Measurements from ENCODE around the gene TWIST1. TPM values are rescaled to one million over a fixed set of nuclear protein-coding genes. Genes with fewer than 3 reads are reported as not detected.

TWIST1 gene
- polyA plus RNA-seq, 1 of the 3 experiments (the other 2 are of a cell fraction) = 170 TPM

DNA sequence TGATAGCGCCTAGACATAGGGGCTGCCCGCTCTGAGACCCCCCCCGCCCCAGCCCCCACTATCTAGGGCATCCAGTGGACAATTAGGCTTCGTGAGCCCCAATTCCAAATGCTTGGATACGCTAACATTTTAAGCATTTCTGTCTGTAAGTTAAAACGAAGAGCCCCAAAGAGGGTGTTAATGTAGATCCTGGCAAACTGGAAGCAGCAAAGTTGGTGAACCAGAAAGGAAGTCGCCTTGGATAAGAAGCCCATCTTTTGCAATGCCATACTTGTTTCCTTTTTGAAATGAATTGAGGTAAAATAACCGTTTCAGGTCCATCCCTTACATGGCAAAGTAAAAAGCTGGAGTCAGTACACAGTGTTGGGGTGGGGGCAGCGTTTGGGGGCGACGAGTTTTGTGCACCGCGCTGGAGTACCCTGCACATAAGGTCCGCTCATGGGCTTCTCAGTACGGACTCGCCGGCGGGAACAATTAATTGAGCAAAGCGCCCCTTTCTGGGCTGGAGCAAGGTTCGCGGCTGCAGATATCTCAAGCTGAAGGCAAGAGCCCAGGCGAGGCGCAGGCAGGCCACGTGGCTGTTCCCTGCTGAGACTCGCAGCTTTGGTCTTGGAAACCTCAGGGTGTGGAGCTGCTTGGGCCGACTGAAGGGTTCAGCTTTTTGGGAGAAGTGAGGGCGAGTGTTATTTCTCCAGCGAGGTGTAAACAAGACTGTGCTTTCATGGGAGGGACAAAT is 1.4 kb upstream of the TWIST1 start:
- Histone ChIP-seq H3K36me3 (replicated peaks in 1 of 2; ENCODE audit: control insufficient read depth in 1 of 2, insufficient read depth in 2 of 2, low read length in 1 of 2) (peaks cover 23 to 26% of the 10 kb centered on the region in 2 experiments), H3F3A (replicated peaks; ENCODE audit: insufficient read depth) (peaks cover 40% of the 10 kb centered on the region), H4K20me1 (ENCODE audit: insufficient read depth) (peaks cover 30% of the 10 kb centered on the region), H3K4me1 (ENCODE audit: control insufficient read depth in 1 of 2, insufficient read depth in 2 of 2, low read depth in 1 of 2, low read length in 1 of 2) (peaks cover 7 to 34% of the 10 kb centered on the region in 2 experiments; a peak in 3 of 4 replicates), H3K9me3 (no peaks in the 10 kb centered on the region), H3K9ac (peak overlapping the region; percentile 82), H3K4me3 (ENCODE audit: low read depth in 2 of 2, low read length in 1 of 2) (peak overlapping the region; percentile 92 to 100), H3K27me3 (ENCODE audit: insufficient read depth) (no peaks in the 10 kb centered on the region), H3K4me2 (peak overlapping the region; percentile 94), H3K27ac (ENCODE audit: low read depth in 2 of 2, low read length in 1 of 2) (peak overlapping the region; percentile 96 to 100), H2AFZ (ENCODE audit: low read depth) (peak overlapping the region; percentile 67), H3K79me2 (ENCODE audit: insufficient read depth) (peaks cover 62% of the 10 kb centered on the region), H3K9me2 (no peaks in the 10 kb centered on the region)
- no peak for TF ChIP-seq FOXM1 (IDR thresholded peaks at IDR 0.05; ENCODE audit: low read depth)
- TF ChIP-seq ELF1 (IDR thresholded peaks at IDR 0.05) = no peak
- TF ChIP-seq JUND (IDR thresholded peaks at IDR 0.05) = no peak
- TF ChIP-seq EZH2phosphoT487 (IDR thresholded peaks at IDR 0.05; ENCODE audit: borderline replicate concordance, low read depth) = no peak
- no peak for TF ChIP-seq NFIC (IDR thresholded peaks at IDR 0.05; ENCODE audit: borderline replicate concordance)
- no peak for TF ChIP-seq CHD2 (IDR thresholded peaks at IDR 0.05; ENCODE audit: low read length, partially characterized antibody)
- 0 out of 2 replicates have a peak, but pooled peaks have one; percentile 15 for TF ChIP-seq RCOR1 (IDR thresholded peaks at IDR 0.05; ENCODE audit: low read length)
- TF ChIP-seq, protein P1, sequence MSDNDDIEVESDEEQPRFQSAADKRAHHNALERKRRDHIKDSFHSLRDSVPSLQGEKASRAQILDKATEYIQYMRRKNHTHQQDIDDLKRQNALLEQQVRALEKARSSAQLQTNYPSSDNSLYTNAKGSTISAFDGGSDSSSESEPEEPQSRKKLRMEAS (IDR thresholded peaks at IDR 0.05; ENCODE audit: low read depth) = peak; percentile 99
- TF ChIP-seq, protein P2, sequence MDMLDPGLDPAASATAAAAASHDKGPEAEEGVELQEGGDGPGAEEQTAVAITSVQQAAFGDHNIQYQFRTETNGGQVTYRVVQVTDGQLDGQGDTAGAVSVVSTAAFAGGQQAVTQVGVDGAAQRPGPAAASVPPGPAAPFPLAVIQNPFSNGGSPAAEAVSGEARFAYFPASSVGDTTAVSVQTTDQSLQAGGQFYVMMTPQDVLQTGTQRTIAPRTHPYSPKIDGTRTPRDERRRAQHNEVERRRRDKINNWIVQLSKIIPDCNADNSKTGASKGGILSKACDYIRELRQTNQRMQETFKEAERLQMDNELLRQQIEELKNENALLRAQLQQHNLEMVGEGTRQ (IDR thresholded peaks at IDR 0.05; ENCODE audit: borderline replicate concordance, low read depth, low read length) = 0 out of 2 replicates have a peak, but pooled peaks have one; percentile 12
- TF ChIP-seq, protein P3, sequence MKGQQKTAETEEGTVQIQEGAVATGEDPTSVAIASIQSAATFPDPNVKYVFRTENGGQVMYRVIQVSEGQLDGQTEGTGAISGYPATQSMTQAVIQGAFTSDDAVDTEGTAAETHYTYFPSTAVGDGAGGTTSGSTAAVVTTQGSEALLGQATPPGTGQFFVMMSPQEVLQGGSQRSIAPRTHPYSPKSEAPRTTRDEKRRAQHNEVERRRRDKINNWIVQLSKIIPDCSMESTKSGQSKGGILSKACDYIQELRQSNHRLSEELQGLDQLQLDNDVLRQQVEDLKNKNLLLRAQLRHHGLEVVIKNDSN (IDR thresholded peaks at IDR 0.05; ENCODE audit: borderline replicate concordance, low read depth) = peak; percentile 74; the same call in 1 of the 2 replicates
- TF ChIP-seq NRF1 (IDR thresholded peaks at IDR 0.05; ENCODE audit: low read depth, low read length) = no peak
- peak; percentile 68; the same call in 1 of the 2 replicates for TF ChIP-seq SIN3A (IDR thresholded peaks at IDR 0.05; ENCODE audit: borderline replicate concordance, low read depth, low read length)
- peak; percentile 98 for TF ChIP-seq MXI1 (IDR thresholded peaks at IDR 0.05; ENCODE audit: low read depth, low read length)
- 23% methylated on average over 27 of the region's 28 CpGs for WGBS (ENCODE audit: low lambda C conversion rate)
- ChIA-PET POLR2A (interaction anchor here (0.7 to 6.6 kb wide), 15 partner anchors 11 to 590 kb away, joined by 3 to 151 read pairs (median 12); partner anchors contain the start of gene POLR1F), CTCF (interaction anchor here (0.8 to 10.2 kb wide), 26 partner anchors 11 to 766 kb away, joined by 3 to 92 read pairs (median 4); no protein-coding TSS in a partner anchor)
- peak; percentile 57 for DNase-seq

All from SK-N-SH (cell line).